ENCODE measurements around the gene UGT1A7.

GRCh38 chr2:233658610-233659009 is 23.1 kb upstream of the UGT1A7 start:
- TF ChIP-seq POLR2A (IDR thresholded peaks at IDR 0.05), result no peak
- TF ChIP-seq POLR2AphosphoS5 (IDR thresholded peaks at IDR 0.05), result no peak

All from prostate gland (tissue), 1 donor.